Neural progenitor cell (in vitro differentiated cells): Measurements from ENCODE around the gene GJA5.

Experiments
- EZH2 ChIP-seq: fragments of 200-600 bp; sonication (generic); IDR thresholded peaks from 2 replicates; pipeline ENCODE4 v1.6.1; 2017; ENCODE audit warnings: antibody characterized with exemption, mild to moderate bottlenecking, moderate library complexity
- TF ChIP-seq, protein P1 (sequence below): fragments of 200-600 bp; sonication (generic); IDR thresholded peaks from 2 replicates; pipeline ENCODE4 v1.5.1; 2017; ENCODE audit warnings: antibody characterized with exemption, mild to moderate bottlenecking

GRCh38 chr1:147781056-147781471 lies 20.7 kb upstream of the GJA5 start:
- no peak for TF ChIP-seq EZH2
- TF ChIP-seq, protein P1, sequence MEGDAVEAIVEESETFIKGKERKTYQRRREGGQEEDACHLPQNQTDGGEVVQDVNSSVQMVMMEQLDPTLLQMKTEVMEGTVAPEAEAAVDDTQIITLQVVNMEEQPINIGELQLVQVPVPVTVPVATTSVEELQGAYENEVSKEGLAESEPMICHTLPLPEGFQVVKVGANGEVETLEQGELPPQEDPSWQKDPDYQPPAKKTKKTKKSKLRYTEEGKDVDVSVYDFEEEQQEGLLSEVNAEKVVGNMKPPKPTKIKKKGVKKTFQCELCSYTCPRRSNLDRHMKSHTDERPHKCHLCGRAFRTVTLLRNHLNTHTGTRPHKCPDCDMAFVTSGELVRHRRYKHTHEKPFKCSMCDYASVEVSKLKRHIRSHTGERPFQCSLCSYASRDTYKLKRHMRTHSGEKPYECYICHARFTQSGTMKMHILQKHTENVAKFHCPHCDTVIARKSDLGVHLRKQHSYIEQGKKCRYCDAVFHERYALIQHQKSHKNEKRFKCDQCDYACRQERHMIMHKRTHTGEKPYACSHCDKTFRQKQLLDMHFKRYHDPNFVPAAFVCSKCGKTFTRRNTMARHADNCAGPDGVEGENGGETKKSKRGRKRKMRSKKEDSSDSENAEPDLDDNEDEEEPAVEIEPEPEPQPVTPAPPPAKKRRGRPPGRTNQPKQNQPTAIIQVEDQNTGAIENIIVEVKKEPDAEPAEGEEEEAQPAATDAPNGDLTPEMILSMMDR: no peak
